Measurements from ENCODE around the gene TCEA3.

The TCEA3 gene

DNA sequence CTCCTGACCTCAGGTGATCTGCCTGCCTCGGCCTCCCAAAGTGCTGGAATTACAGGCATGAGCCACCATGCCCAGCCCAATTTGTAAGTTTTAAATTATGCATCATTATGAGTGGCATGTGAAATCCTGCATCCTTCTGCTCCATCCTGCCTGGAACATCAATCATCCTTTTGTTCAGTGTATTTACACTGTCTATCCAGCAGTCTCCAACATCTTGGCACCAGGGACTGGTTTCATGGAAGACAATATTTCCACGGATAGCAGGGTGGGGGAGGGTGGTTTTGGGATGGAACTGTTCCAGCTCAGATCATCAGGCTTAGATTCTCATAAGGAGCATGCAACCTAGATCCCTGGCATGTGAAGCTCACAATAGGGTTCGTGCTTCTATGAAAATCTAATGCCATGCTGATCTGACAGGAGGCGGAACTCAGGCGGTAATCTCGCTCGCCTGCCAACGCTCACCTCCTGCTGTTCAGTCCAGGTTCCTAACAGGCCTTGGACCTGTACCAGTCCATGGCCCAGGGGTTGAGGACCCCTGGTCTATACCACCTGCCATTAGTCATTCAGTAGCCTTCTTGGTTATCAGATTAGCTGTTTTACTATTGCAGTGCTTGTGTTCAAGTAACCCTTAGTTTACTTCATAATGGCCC is 22.2 kb upstream of the TCEA3 start:
- DNase-seq = no peak

DNA sequence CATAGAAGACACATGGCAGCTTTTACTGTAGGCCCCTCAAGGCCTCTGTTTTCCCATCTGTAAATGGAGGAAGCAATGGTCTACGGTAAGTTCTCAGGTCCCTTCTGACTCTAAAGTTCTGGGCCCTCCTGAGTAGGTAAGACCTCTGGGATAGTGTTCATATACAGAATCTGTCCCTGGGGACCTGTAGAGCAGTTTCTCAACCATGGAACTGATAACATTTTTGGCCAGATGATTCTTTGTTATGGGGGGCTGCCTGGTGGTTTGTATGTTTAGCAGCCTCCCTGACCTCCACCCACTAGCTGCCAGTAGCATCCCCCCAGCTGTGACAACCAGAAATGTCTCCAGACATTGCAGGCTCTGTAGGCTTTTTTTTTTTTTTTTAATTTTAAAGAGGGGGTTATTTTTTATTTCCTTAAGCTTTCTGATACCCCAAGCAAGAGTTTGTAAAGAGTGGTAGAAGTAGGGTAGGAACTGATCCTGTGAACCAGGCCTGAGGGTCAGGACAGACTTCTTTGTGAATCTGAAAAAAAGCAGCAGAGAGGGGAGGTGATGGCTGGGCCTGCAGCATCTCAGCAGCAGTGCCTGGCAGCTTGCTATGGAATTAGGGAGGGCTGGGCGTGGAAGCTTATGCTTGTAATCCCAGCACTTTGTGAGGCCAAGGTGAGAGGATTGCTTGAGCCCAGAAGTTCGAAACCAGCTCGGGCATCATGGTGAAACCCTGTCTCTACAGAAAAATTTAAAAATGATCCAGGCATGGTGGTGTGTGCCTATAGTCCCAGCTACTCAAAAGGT is 20.2 kb upstream of the TCEA3 start:
- DNase-seq = no peak

DNA sequence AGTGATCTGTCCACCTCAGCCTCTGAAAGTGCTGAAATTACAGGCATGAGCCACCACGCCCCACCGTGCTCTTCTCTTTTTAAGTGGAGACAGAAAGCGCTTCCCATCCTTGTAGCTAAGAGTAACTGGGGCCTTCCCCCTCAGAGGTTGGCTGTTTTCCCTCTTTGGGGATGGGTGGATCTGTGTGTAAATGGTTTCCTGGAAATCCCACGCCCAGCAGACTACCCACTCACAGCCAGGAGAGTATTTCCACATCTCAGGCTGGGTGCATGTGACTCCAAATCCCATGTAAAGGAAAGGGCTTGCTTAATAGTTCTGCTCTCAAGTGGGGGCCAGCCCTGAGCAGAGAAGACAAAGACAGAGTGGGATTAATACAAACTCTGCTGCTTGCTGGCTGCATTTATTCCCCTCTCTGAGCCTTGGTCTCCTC is 19.6 kb upstream of the TCEA3 start:
- DNase-seq = no peak

DNA sequence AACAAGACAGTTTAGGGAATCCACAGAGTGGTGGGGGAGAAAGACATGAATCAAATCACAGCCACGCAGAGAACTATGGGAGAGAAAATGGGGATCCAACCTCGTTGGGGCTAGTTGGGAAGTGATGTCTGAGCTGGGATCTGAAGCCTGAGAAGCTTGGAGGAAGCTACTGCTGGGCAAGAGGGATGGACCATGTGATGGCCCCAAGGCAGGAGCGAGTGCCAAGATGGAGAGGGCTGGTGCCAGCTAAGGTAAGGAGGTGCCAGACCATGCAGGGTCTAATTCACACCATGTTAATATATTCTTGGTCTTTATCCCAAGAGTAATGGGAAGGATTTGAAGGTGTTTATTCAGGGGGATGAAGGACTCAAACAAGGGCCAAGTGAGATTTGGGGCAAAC is 18.2 kb upstream of the TCEA3 start:
- no peak for DNase-seq

DNA sequence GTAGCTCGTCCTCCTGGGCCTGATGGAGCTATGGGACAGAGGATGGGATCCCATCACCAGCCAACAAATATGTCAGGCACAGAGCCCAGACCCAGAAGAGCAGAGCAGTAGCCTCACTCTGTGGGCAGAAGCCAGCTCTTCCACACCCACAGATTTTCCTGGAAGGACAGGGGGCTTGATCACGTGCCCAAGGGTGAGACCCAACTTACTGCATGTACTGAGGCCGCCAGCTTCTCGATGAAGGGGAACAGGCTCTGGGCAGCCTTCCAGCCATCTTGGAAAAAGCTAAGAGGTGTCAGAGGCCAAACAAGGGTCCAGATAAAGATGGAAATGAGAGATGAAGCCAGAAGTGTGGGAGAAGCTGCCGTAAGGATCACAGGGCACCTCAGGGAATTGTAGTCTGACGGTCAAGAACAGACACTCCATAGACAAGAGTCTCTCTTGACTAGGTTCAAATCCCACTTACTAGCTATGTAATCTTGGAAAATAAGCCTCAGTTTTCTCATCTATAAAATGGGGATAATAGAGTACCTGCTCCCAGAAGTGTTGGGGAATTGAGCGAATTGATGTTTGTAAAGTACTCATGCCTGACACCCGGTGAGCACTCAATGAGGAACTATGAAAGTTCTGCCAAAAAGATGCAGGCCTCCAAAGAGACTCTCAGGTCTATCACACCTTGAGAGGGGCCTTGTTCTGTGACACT is 17.0 kb upstream of the TCEA3 start:
- no peak for DNase-seq

DNA sequence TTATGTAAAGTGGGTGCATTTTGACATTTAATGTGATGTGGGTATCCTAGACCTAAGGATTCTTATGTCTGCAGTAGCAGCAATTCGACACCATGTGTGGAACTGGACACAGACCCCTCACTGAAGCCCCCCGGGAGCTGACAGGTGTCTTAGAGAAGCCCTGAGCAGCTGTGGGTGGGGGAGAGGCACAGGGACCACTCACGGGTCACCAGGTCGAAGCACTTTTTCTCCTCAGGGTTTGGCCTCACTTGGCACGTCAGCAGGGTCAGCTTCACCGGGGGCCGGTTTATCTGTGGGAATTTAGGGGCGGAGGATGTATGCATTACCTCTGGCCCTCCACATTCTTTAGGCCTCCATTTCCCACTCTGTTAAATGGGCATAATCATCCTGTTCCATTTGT is 14.0 kb upstream of the TCEA3 start:
- DNase-seq = no peak

DNA sequence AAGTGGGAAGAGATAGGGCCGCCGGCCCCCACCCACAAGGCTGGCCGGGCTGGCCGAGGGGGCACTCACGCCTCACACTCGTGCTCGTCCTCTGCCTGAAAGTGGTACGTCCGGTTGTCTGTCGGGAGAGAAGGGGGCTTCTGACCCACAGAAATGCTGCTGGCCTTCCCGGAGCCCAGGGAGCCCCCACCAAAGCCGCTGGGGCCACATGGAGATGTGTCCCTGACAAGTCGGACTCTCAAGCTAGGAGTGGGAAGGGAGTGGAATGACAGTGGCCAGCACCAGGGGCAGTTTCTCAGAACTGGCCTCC is 12.8 kb upstream of the TCEA3 start:
- no peak for DNase-seq

DNA sequence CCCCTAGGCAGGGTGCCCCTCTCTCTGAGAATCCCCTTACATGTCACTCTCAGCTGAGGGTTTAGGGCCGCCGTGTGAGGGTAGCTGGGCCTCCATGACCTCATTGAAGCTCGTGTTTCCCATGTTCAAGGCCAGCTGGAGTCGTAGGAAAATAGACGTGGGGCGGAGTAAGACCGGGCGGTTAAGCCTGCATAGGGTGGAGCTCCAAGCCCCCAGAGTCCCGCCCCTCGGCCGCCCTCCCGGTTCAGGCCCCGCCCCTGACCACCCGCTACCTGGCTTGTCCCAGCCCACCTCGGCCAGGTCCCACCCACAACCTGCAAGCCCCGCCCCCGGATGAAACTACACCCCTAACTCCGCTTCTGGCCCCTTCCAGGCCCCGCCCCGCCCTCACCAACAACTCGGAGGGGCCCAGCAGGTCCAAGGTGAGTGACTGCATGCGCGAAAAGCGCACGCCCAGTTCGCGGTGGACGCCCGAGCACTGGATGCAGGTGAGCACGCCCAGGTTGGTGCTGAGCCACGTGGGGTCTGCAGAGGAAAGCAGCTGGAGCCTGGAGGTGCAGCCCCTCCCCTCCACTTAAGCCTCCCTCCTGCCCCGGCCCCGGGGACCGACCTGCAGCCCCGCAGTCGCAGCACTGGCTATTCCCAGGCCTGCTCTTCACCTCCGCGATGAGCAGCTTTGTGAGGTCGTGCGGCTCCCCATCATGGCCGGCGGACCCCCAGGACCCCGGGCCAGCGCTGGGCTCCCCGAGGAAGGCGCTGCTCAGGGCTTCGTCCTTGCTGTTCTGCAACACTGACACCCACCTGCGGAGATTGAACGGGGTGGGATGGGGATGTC is 12.2 kb upstream of the TCEA3 start:
- DNase-seq = peak in 3 of 5 donors; percentile 16 to 29 (median 28)

DNA sequence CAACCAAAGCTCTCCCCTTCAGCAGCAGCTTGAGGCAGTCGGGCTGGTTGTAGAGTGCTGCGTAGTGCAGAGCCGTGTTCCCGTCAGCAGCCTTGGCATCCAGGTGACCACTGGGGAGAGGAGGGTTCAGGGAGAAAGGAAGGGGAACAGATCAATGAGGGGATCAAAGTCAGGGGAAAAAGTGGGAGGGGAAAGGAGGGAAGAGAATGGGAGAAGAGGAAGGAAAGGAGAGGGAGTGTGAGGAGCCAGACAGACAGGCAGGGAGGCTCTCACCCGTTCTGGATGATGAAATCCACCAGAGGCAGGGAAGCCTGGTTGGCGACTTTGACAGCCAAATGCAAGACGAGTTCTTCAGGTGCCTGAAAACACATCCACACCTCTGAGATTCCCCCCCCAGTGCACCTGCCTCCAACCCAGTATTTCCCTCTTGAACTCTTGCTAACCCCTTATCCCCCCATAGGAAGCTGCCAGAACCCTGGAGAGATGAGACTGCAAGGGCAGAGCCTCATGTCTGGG is 9.8 kb upstream of the TCEA3 start:
- no peak for DNase-seq

DNA sequence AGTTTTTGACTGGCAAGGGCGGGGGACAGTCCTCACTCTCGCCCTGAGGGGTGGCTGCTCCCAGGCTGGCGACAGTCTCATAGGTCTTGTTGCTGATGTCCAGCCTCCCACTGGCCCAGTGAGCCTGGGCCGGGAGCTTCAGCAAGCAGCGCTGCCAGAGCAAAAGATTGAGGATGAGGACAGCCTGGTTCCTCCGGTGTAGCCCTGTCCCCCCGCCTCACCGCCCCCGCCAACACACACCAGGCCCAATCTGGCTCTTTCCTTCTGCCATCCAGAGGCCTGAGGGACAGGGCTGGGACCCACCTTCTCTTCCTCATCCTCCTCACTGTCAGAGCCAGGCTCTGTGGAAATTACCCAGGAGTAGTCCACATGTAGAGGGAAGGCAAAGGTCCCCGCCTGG is 8.6 kb upstream of the TCEA3 start:
- DNase-seq = no peak

DNA sequence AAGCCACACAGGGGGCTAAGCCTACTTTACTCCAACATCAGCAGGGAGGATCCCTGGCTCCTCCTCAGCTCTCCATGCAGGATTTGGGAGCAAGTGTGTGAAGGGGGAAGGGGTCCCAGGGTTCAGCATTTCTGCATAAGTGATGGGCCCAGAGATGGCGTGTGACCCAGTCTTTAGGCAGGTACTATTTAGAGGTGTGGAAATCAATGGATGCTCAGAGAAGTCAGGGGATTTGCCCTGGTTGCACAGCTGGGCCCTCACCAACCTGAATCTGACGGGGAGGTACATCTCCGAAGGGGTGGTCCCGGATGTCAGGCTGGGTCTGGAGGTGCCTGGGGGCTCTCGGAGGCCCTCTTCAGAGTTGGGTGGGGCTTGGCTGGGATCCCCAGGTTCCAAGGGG is 6.9 kb upstream of the TCEA3 start:
- no peak for DNase-seq

DNA sequence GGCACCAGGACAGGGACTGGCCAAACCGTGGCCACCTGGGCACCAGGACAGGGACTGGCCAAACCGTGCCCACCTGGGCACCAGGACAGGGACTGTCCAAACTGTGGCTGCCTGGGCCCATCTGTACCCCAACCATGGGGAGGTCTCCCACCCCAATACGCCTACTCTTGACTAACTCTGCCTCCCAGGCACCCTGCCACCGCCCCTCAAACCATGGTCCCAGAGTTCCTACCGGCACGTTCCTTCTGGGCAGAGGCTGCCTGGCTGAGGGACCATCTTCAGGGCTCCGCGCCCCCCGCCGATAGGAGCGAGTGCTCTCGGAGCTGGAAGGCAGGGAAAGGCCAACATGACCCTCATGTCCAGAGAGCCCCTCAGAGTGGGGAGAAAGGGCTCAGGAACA is 6.3 kb upstream of the TCEA3 start:
- DNase-seq = no peak

DNA sequence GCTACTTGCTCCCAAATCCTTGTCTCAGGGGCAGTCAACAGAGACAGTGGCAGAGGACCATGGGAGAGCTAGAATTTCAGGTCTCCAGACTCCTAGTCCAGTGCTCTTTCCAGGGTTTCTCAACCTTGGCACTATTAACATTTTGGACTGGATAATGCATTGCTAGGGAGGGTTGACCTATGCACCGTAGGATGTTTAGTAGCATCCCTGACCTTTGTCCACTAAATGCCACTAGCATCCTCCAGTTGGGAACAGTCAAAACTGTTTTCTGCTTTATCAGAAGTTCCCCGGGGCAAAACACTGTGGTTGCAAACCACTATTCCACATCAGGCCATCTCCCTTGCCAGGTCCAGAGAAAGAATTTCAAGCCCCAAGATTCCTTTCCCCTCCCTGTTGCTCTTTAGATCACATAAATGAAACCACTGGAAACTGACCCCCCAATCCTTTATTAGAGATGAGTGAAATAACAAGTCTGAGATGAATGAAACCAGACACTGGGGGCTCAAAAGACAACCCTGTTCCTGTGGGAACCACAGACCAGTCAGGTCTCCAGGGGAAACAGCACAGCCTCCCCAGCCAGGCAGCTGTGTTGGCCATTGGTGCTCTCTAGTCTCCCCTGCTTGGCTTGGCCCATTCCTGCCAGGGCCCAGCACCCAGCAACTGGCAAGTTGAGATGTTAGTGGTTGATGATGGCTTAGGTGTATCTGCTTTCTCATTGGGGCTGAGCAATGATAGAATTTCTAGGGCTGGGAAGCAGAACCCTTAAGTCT is 3.8 kb upstream of the TCEA3 start:
- no peak for DNase-seq

DNA sequence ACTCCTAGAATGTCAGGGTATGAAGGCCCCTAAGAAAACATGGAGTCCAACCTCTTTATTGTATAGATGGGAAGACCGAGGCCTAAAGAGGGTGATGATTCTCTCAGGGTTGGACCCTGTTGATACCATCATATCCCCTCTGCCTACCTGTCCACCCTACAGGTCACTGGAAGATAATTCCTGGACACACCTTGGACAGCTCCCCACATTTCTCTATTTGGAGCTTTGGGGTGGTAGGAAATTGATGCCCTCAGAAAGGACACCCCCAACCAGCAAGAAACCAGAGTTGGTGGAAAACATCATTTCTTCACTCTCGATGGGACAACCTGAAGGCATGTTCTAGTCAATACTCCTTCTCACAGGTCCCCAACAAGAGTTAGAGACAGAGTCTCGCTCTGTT is 3.0 kb upstream of the TCEA3 start:
- DNase-seq = no peak

DNA sequence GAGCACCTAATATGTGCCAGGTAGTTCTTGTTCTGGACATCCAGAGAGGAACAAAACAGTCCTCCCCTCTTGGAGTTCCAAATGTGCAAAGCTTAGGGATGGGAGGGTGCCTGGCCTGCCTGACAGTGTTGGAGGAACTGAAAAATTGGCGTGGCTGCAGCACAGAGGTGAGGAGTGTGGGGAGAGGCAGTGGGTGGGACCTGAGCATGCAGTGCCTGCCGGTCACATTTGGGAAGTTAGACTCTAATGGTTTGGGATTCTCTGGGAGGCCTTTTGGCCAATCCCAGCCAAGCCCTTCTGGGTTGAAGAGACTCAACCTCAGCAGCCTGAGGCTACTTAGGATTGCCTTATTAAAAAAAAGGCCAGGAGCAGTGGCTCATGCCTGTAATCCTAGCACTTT is 2.3 kb upstream of the TCEA3 start:
- DNase-seq = no peak

DNA sequence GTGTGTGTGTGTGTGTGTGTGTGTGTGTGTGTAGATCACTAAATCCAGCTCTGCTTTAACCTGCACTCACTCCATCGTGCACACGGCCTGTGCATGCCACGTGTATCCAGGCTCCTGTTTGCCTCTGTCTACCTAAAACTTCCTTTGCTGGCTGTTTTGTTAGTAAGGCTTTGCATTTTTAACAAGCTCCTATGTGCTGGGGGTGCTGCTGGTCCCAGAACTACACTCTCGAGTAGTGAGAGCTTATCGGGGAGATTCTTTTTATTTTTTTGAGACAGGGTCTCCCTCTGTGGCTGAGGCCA is 596 bp upstream of the TCEA3 start:
- no peak for DNase-seq

DNA sequence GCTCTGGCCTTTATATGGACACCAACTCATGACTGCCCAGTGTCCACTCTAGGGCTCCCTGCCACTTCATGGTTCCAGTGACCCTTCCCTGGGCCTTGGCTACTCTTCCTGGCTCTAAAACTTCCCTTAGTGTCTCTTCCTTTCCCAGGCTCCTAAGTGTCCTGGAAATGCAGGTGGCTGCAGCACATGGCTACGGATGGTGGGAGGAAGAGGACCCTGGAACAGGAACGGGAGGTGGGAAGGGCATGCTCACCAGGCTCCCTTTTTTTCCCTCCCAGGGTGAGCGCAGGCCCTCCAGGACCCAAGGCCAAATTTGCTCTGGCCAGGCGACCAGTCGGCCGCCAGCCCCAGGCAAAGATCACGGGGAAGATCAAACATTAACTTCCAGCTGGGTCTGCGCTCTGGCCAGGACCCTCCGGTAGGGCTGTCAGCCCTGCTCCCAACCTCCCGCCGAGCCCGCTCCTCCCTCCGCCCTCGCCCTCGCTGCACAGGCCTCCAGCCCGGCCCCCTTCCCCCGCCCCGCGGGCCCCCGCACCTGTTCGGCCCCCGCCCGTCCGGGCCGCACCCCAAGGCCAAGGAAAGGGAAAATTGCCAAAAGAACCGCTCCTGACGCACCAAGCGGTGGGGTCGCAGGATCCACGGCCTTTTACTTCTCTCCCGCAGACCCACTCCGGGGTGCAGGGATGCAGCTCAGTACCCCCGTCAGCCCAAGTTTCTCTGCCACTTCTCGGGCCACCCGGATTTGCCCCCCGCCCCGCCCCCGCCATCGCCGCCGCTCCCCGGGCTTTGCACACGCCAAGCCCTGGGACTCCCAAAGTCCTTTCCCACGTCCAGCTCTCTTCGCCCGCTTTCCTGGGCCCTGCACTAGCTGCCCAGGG is 894 bp downstream of the TCEA3 start:
- peak in 2 of 5 donors; percentile 4 to 14 for DNase-seq

DNA sequence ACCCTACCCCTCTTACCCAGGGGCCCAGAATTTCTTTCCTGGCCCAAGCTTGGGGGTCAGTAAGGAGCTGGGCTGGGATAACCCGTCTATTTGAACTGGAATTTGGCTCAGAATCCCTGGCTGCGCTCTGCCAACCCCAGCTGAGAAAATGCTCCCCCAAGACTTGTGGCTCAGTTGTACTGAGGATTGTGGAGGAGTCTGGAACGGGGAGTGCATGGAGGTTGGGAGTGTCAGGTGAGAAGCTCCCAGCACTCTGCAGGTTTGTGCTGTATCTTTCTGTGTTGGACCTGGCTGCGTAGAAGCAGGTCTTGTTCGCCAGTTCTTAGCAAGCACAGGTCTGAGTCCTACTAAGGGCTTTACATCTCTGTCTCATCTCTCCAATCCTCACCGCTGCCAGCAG is 1.6 kb downstream of the TCEA3 start:
- no peak for DNase-seq

DNA sequence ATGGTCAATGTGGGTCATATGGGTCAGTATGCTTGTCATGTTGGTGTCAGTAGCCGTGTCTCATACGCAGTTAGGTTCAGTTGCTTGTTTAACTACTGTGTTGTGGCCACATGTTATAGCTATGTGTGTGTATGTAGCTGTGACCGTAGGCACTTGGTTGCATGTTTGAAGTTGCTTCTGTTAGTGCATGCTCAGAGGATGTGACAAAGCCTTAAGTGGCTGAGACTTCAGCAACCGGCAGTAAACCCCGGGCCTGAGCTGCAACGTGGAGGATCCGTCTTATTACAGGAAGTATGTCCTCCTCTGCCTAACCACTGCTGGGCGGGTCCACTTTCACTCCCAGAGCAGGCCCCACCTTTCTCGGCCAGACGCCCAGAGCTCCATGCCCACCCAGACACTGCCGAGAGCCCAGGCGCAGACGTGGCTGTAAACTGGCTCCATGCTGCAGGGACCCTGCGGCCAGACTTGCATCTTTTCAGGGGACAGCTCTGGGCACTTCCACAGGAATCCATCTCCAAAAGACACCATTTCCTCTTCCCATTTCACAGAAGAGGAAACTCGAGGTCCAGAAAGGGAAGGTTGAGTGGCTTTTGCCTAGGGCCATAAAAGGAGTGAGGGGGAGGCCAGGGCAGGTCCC is 2.2 kb downstream of the TCEA3 start:
- DNase-seq = peak in 3 of 5 donors; percentile 15 to 78 (median 27)

DNA sequence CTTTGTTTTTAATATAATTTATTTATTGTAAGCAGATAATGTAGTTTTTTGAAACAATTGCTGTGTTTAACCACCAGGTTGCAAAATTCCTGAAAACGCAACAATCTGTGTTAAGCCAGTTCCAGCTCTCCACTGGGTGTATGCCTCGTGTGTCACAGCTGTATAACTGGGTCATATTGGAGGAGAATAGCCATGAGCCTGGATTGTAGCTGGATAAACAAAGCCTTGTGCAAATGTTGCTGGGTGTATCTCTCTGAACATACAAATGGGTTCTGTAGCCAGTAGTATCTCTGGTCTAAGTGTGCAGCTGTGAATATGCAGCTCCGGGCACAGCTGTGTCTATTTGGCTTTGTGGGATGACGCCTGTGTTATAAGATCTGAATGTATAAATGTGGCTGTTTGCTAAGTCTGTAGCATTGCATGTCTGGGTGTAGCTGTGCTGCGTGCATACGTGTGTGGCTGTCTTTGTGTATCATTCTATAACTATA is 2.8 kb downstream of the TCEA3 start:
- DNase-seq = no peak

DNA sequence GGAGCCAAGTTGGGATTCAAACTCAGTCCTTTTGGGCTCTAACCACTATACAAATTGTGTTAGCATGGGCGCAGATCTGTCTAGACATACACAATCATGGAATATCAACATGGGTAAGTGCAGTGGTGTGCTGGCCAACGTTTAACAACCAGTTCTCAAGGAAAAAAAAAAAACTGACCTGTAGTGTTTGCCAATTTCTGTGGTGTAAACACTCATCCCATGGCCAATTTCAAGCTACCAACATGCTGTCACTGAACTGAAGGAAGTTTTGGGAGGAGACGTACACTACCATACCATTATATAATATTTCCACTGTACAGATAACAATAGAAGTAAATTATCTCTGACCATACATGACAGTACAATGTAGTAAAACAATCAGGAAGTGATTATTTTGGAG is 3.2 kb downstream of the TCEA3 start:
- no peak for DNase-seq
